ENCODE results near the gene ENAH. TPM values are rescaled to one million over a fixed set of nuclear protein-coding genes. Genes with fewer than 3 reads are reported as not detected.

ENAH gene
- total RNA-seq, 1 experiment from 2014 or later, result 100 TPM

DNA sequence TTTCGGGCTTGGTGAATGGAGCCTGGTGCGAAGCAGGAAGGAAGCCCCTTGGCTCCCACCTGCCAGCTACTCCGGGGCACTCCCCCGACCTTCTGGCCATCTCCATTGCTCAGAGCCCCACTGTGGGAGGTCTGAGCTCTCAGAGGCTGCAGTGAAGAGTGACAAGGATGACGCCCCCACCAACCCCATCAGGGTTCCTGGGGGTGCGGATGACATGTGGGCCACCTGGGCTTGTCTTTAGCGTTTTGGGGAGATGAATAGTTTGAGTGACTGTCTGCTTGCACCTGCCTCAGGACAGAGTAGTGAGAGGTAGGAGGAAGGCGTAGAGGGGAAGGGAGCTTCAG lies 181.8 kb downstream of the ENAH start (continued):
- TF ChIP-seq, protein P1, sequence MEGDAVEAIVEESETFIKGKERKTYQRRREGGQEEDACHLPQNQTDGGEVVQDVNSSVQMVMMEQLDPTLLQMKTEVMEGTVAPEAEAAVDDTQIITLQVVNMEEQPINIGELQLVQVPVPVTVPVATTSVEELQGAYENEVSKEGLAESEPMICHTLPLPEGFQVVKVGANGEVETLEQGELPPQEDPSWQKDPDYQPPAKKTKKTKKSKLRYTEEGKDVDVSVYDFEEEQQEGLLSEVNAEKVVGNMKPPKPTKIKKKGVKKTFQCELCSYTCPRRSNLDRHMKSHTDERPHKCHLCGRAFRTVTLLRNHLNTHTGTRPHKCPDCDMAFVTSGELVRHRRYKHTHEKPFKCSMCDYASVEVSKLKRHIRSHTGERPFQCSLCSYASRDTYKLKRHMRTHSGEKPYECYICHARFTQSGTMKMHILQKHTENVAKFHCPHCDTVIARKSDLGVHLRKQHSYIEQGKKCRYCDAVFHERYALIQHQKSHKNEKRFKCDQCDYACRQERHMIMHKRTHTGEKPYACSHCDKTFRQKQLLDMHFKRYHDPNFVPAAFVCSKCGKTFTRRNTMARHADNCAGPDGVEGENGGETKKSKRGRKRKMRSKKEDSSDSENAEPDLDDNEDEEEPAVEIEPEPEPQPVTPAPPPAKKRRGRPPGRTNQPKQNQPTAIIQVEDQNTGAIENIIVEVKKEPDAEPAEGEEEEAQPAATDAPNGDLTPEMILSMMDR (IDR thresholded peaks at IDR 0.05 in 2 of 3, conservative IDR thresholded peaks at IDR 0.05 in 1 of 3; ENCODE audit: borderline replicate concordance in 1 of 3, insufficient read depth in 1 of 3, low read depth in 2 of 3, low read length in 2 of 3), result no peak
- TF ChIP-seq TCF7L2 (IDR thresholded peaks at IDR 0.05; ENCODE audit: borderline replicate concordance, extremely low read depth, insufficient read depth, insufficient read length), result no peak

DNA sequence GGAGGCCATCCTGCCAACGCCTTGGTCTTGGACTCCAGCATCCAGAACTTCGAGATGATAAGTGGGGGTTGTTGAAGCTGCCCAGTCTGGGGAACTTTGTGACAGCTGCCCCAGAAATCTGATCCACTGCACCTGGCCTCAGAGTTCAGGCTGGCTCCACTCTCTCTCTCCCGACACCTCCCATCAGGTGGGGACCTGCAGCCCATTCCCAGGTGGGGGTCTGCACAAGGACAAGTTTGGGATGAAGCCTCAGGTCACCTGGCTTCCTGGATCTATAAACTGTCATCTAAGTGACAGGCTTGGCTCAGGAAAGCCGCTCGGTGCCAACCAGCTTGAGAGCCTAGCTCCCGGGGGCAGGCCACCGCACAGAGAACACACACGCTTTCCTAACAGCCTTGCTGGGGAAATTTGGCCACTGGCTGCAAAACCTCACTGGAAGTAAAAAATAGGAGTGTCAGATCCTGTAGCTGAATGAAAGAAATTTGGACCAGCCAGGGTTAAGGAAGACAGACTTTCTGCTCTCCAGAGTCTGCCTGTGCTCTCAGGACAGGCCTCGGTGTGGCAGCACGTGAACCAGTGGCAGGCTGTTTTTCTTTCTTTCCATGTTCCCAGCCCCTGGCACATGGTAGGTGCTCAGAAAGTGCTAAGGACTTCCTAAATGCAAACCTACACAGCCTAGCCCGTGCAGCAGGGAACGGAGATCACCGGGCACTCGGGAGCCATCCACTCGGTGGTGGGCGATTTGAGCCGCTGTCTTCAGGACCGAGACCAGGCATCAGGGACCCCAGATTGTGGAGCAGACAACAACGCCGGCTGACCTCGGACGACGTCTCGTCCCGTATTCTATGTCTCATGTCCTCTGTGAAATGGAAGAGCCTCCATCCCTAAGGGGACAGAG lies 182.5 kb downstream of the ENAH start:
- intact Hi-C loops (cut with micrococcal nuclease), result loop anchor here (10.0 kb wide), 1 partner anchor 594 kb away; the partner anchor contains the start of gene H3-3A
- POLR2A ChIA-PET, result no interaction called here

More for the DNA sequence above, 182.5 kb downstream of the ENAH start:
- H3K27me3 ChIP-seq (ENCODE audit: insufficient read depth, low read length), result no peaks in the 10 kb centered on the region
- no peaks in the 10 kb centered on the region for H3K9me3 ChIP-seq (ENCODE audit: control insufficient read depth in 1 of 2, insufficient read depth in 1 of 2, low read depth in 1 of 2, low read length in 2 of 2)
- no peak overlapping the region for H3K4me3 ChIP-seq (replicated peaks in 1 of 2; ENCODE audit: low read depth in 1 of 2, low read length in 2 of 2)
- RAD21 ChIA-PET (ENCODE audit: low non-redundant PET in 1 of 2, low total read pairs in 2 of 2, uncharacterized antibody in 2 of 2, unreplicated experiment in 2 of 2), result no interaction called here
- no TSS peak for BruUV-seq (replicated peaks)
- no peaks in the 10 kb centered on the region for H3K9me2 ChIP-seq (ENCODE audit: insufficient read depth)
- ATAC-seq (no peak), DNase-seq (ENCODE audit: low read depth, low spot score) (no peak)
- TF ChIP-seq RAD21 (IDR thresholded peaks at IDR 0.05; ENCODE audit: low read depth) (no peak), POLR2A (IDR thresholded peaks at IDR 0.05; ENCODE audit: borderline replicate concordance, extremely low read depth, insufficient read depth, insufficient read length) (no peak), TCF7L2 (IDR thresholded peaks at IDR 0.05; ENCODE audit: borderline replicate concordance, extremely low read depth, insufficient read depth, insufficient read length) (no peak), EZH2phosphoT487 (IDR thresholded peaks at IDR 0.05; ENCODE audit: borderline replicate concordance) (no peak), SRF (IDR thresholded peaks at IDR 0.05; ENCODE audit: low read depth) (no peak), ELF1 (IDR thresholded peaks at IDR 0.05; ENCODE audit: borderline replicate concordance, low read depth) (no peak), YY1 (IDR thresholded peaks at IDR 0.05; ENCODE audit: extremely low read depth, insufficient replicate concordance, low read depth, low read length) (no peak)
- TF ChIP-seq, protein P2, sequence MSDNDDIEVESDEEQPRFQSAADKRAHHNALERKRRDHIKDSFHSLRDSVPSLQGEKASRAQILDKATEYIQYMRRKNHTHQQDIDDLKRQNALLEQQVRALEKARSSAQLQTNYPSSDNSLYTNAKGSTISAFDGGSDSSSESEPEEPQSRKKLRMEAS (IDR thresholded peaks at IDR 0.05), result no peak
- TF ChIP-seq, protein P3, sequence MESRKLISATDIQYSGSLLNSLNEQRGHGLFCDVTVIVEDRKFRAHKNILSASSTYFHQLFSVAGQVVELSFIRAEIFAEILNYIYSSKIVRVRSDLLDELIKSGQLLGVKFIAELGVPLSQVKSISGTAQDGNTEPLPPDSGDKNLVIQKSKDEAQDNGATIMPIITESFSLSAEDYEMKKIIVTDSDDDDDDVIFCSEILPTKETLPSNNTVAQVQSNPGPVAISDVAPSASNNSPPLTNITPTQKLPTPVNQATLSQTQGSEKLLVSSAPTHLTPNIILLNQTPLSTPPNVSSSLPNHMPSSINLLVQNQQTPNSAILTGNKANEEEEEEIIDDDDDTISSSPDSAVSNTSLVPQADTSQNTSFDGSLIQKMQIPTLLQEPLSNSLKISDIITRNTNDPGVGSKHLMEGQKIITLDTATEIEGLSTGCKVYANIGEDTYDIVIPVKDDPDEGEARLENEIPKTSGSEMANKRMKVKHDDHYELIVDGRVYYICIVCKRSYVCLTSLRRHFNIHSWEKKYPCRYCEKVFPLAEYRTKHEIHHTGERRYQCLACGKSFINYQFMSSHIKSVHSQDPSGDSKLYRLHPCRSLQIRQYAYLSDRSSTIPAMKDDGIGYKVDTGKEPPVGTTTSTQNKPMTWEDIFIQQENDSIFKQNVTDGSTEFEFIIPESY (IDR thresholded peaks at IDR 0.05; ENCODE audit: extremely low read depth, insufficient replicate concordance, low read length), result no peak
- H2AFZ ChIP-seq (ENCODE audit: low read depth, low read length, poor library complexity, severe bottlenecking), result no peak overlapping the region
- no peaks in the 10 kb centered on the region for H3K36me3 ChIP-seq (ENCODE audit: control insufficient read depth in 1 of 2, insufficient read depth in 2 of 2, low read length in 2 of 2)
- H3K79me2 ChIP-seq (ENCODE audit: insufficient read depth, low read length), result no peaks in the 10 kb centered on the region
- H3K4me1 ChIP-seq (ENCODE audit: control insufficient read depth in 1 of 2, insufficient read depth in 2 of 2, low read length in 2 of 2), result peaks cover 3 to 19% of the 10 kb centered on the region in 2 experiments; a peak in 3 of 4 replicates
- H3K9ac ChIP-seq (ENCODE audit: low read length), result no peak overlapping the region
- CTCF ChIA-PET, result interaction anchor here (1.6 kb wide), 1 partner anchor 11 kb away, joined by 3 read pairs; no protein-coding TSS in a partner anchor
- H3K27ac ChIP-seq (ENCODE audit: low read depth, low read length), result no peak overlapping the region
- H3K4me2 ChIP-seq (ENCODE audit: low read length), result no peak overlapping the region
- no peaks in the 10 kb centered on the region for H4K20me1 ChIP-seq (ENCODE audit: insufficient read depth)
